ENCODE results near the gene HMGCLL1.

DNA sequence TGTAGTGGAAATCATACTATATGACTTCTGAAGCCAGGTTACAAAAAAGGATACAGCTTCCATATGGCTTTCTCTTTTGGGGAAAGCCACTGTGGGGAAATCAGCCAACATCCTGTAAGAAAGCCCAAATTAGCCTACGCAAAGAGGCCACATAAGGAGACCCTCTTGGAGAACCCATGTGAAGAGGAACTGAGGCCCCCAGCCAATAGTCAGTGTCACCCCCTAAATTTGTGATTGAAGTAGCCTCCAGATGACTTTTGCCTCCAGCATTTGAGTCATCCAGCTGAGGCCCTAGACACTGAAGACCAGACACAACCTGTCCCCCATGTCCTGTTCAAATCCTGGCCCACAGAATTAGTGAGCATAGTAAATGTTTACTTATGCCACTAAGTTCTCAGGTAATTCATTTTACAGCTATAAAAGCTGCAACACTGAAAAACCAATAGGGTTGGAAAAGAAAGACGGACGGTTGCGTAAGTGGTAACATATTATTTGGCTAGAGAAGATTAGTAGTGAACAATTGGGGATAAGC is 60.4 kb downstream of the HMGCLL1 start:
- TF ChIP-seq, protein P1, sequence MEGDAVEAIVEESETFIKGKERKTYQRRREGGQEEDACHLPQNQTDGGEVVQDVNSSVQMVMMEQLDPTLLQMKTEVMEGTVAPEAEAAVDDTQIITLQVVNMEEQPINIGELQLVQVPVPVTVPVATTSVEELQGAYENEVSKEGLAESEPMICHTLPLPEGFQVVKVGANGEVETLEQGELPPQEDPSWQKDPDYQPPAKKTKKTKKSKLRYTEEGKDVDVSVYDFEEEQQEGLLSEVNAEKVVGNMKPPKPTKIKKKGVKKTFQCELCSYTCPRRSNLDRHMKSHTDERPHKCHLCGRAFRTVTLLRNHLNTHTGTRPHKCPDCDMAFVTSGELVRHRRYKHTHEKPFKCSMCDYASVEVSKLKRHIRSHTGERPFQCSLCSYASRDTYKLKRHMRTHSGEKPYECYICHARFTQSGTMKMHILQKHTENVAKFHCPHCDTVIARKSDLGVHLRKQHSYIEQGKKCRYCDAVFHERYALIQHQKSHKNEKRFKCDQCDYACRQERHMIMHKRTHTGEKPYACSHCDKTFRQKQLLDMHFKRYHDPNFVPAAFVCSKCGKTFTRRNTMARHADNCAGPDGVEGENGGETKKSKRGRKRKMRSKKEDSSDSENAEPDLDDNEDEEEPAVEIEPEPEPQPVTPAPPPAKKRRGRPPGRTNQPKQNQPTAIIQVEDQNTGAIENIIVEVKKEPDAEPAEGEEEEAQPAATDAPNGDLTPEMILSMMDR (IDR thresholded peaks at IDR 0.05): no peak
- no peak for TF ChIP-seq POLR2A (IDR thresholded peaks at IDR 0.05)
